NB4 (cell line): Measurements from ENCODE around the gene BDKRB2.

Experiments
- DNase-seq: peaks from one replicate; pipeline ENCODE4 v3.0.0; 2010; ENCODE audit warnings: low read depth
- H3K4me3 ChIP-seq: one replicate; pipeline ENCODE4 v1.5.1; 2011; ENCODE audit warnings: mild to moderate bottlenecking, low read depth, low read length, moderate library complexity
- MAX ChIP-seq: IDR thresholded peaks from 2 replicates; pipeline ENCODE4 v1.6.1; 2011; ENCODE audit warnings: low read depth, low read length
- MYC ChIP-seq: IDR thresholded peaks from 2 replicates; pipeline ENCODE4 v1.6.1; 2011; ENCODE audit warnings: low read depth, low read length
- POLR2A ChIP-seq: IDR thresholded peaks from 2 replicates; pipeline ENCODE4 v1.6.1; 2011; ENCODE audit warnings: mild to moderate bottlenecking; ENCODE audit not compliant: insufficient read length; ENCODE audit errors: extremely low read depth
- TF ChIP-seq, protein P1 (sequence below): IDR thresholded peaks from one replicate; pipeline ENCODE4 v1.5.1; 2012; ENCODE audit warnings: low read depth, low read length

Gene BDKRB2

DNA sequence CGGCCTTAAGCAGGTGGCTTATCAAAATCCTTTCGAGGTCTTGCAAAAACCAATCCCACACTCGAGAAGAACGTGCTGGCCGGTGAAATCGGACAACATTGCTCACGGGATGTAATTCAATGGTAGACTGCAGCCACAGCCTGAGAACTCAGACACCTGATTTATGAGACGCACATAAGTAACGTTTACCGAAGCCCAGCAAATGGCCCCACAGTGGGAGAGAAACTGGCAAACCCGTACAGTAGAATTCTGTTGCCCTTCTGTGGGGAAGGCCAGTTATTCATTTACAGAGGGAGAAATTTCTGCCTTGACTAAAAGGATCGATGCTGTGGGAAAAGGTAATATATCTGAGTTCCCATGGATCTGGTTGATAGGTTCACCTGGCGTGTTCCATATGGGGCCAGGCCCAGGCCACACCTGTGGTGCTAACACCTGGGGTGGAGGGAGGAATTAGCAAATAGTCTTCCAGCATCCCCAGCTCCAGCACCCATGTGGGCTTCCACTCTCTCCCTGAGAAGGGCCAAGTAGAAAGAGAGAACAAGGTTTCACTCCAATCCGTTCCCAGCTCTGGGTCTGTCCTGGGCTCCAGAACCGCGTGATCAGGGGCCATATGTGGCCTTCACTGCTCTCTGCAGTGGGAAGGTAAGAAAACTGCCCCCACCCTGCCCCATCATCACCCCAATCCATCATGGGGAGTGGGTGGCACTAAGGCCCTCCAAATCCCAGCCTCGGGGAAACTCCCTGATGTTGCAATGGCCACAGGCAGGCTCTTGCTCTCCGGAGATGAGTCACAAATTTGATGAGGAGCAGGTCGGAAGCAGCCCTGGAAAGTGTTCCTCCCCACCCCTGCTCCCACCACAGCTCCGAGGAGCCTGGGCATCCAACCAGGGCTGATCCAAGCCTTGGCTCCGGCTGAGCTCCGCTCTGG is 64.1 kb downstream of the BDKRB2 start:
- H3K4me3 ChIP-seq, result no peak overlapping the region
- peak; percentile 54 for DNase-seq
- TF ChIP-seq POLR2A, result no peak

- DNase-seq, result no peak
- H3K4me3 ChIP-seq, result no peak overlapping the region
- no peak for TF ChIP-seq MYC
- no peak for TF ChIP-seq MAX
- no peak for TF ChIP-seq POLR2A
- TF ChIP-seq, protein P1, sequence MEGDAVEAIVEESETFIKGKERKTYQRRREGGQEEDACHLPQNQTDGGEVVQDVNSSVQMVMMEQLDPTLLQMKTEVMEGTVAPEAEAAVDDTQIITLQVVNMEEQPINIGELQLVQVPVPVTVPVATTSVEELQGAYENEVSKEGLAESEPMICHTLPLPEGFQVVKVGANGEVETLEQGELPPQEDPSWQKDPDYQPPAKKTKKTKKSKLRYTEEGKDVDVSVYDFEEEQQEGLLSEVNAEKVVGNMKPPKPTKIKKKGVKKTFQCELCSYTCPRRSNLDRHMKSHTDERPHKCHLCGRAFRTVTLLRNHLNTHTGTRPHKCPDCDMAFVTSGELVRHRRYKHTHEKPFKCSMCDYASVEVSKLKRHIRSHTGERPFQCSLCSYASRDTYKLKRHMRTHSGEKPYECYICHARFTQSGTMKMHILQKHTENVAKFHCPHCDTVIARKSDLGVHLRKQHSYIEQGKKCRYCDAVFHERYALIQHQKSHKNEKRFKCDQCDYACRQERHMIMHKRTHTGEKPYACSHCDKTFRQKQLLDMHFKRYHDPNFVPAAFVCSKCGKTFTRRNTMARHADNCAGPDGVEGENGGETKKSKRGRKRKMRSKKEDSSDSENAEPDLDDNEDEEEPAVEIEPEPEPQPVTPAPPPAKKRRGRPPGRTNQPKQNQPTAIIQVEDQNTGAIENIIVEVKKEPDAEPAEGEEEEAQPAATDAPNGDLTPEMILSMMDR, result no peak
These were observed 64.7 kb downstream of the BDKRB2 start for GRCh38 chr14:96269359-96269710.

DNA sequence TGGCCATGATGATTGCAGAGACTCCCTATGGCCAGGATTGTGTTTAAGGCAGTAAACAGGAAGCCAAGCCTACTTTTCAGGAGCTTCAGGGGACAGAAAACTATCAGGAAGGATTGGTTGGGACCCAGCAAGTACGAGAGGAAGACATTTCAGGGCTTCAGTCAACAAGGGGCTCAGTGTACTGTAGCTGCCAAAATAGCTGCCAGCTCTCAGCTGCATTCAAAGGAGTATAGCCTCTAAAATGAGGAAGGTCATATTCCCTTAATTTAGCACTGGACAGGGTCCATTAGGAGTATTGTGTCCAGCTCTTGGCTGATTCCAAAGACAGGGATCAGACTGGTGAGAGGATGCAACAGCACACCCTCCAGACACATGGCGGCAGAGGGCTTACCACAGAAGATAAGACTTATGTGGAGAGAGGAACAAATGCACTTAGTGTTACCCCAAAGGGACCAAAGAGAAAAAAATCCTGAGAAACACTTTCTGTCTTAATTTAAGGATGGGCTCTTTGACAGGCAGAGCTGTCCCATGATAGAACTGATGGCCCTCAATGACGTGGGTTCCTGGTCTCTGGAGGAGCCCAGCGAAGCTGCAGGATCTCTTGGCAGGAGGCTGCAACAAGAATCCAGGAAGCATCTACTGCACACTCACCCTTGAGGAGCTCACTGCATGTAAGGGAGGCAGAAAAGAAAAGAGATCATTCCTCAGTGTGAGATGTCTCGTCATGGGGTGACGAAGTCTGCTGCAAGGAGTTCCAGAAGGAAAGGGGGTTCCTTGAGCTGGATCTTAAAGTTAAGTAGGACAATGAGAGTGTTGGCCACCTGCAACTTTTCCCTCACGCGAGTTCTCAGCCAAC is 66.2 kb downstream of the BDKRB2 start:
- no peak for TF ChIP-seq MYC
- H3K4me3 ChIP-seq, result no peak overlapping the region

DNA sequence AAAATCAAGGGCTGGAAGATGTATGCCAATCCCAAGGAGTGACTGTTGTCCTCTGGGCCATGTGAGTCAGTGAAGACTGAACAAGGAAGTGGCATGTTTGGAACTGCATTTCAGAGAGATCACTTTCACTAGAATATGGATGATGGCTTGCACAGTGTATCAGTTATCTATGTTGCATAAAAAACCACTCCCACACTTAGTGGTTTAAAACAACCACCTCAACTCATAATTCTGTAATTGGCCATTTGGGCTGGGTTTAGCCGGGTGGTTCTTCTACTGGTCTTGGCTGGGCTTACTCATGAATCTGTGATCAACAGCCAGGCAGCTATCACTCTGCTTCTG is 66.8 kb downstream of the BDKRB2 start:
- DNase-seq, result peak; percentile 53

More for the DNA sequence above, 66.2 kb downstream of the BDKRB2 start:
- no peak for DNase-seq

DNA sequence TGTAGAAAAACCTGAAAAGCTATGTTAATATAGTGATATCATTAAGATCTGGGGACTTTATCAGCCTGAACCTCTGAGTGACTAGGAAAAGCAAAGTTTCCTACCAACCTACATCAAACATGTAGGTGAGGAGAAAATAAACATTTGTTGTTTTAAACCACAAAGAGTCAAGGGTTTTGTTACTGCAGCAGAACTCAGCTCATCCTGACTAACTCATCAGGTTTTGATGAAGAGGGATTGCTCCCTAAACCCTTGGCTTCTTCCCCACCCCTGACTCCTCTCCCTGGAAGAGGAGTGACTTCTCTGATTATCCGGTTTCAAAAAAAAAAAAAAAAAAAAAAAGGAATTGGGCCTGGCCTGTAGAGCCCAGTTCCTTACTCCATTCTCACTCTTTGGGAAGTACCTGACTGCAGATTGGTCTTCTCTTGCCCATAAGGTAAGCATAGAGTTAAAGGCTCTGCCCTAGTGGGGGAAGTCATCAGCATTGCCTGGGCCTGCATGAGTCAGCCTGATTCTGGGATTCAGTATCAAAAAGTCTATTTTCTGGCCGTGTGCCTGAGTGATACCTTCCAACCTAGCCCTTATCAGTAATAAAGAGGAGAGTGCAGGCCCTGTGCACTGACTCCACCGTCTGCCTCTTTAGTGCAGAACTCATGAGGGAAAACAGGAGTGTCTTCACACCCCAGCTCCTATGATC is 68.3 kb downstream of the BDKRB2 start:
- DNase-seq, result no peak
- H3K4me3 ChIP-seq, result no peak overlapping the region
- no peak for TF ChIP-seq POLR2A
- TF ChIP-seq MAX, result no peak
- TF ChIP-seq MYC, result no peak
- TF ChIP-seq, protein P1, result no peak

More for the DNA sequence above, 66.8 kb downstream of the BDKRB2 start:
- TF ChIP-seq POLR2A, result no peak
- no peak for TF ChIP-seq MAX
- TF ChIP-seq, protein P1, result no peak
- TF ChIP-seq MYC, result no peak
- no peak overlapping the region for H3K4me3 ChIP-seq

DNA sequence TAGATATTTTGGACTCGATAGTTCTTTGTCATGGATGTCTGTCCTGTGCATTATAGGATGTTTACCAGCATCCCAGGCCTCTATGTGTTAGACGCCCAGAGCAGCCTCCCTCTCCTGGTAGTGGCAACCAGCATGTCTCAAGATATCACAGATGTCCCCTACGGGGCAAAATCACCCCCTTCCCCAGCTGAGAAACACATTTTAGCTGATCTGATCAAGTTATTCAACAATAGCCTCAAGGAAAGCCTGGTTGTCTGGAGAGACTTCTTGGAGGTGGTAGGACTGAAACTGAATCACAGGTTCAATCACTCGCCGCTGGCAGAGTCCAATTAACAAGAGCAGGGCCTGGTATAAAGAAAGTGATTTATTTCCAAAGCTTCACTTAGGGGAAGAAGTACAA is 69.0 kb downstream of the BDKRB2 start:
- DNase-seq, result no peak
- no peak overlapping the region for H3K4me3 ChIP-seq

More for the DNA sequence above, 69.0 kb downstream of the BDKRB2 start:
- TF ChIP-seq MAX (no peak), MYC (no peak), POLR2A (no peak)
- TF ChIP-seq, protein P1, result no peak
